ENCODE data around the gene IL19. TPM values are rescaled to one million over a fixed set of nuclear protein-coding genes. Genes with fewer than 3 reads are reported as not detected.

IL19 gene
- total and polyA plus RNA-seq, 9 of the 15 experiments (the other 6 are each of a cell fraction or from before 2014, with no cell fraction given) = not detected

DNA sequence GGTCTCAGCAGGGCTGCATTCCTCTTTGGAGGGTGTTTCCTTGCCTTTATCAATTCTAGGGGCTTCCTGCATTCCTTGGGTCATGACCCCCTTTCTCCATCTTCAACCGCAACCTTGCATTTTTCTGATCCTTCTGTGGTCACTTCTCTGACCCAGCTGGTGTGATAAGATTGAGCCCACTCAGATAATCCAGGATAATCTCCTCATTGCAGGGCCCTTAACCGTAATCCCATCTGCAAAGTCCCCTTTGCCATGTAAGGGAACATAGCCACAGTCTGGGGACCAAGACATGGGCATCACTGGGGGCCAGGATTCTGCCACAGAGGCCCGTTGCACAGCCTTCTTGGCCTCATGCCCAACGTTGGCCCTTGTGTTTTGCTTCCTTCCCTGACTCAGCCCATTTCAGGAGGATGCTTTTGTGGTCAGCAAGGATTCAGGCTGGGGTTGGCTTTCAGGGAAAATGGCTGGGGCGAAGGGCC is 35.0 kb upstream of the IL19 start (continued):
- TF ChIP-seq, protein P1, sequence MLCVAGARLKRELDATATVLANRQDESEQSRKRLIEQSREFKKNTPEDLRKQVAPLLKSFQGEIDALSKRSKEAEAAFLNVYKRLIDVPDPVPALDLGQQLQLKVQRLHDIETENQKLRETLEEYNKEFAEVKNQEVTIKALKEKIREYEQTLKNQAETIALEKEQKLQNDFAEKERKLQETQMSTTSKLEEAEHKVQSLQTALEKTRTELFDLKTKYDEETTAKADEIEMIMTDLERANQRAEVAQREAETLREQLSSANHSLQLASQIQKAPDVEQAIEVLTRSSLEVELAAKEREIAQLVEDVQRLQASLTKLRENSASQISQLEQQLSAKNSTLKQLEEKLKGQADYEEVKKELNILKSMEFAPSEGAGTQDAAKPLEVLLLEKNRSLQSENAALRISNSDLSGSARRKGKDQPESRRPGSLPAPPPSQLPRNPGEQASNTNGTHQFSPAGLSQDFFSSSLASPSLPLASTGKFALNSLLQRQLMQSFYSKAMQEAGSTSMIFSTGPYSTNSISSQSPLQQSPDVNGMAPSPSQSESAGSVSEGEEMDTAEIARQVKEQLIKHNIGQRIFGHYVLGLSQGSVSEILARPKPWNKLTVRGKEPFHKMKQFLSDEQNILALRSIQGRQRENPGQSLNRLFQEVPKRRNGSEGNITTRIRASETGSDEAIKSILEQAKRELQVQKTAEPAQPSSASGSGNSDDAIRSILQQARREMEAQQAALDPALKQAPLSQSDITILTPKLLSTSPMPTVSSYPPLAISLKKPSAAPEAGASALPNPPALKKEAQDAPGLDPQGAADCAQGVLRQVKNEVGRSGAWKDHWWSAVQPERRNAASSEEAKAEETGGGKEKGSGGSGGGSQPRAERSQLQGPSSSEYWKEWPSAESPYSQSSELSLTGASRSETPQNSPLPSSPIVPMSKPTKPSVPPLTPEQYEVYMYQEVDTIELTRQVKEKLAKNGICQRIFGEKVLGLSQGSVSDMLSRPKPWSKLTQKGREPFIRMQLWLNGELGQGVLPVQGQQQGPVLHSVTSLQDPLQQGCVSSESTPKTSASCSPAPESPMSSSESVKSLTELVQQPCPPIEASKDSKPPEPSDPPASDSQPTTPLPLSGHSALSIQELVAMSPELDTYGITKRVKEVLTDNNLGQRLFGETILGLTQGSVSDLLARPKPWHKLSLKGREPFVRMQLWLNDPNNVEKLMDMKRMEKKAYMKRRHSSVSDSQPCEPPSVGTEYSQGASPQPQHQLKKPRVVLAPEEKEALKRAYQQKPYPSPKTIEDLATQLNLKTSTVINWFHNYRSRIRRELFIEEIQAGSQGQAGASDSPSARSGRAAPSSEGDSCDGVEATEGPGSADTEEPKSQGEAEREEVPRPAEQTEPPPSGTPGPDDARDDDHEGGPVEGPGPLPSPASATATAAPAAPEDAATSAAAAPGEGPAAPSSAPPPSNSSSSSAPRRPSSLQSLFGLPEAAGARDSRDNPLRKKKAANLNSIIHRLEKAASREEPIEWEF (CRISPR knock-in tag; IDR thresholded peaks at IDR 0.05) = no peak
- TF ChIP-seq BCL6 (CRISPR knock-in tag; IDR thresholded peaks at IDR 0.05) (peak; percentile 77), THAP7 (CRISPR knock-in tag; IDR thresholded peaks at IDR 0.05) (no peak), BMI1 (IDR thresholded peaks at IDR 0.05; ENCODE audit: low read length) (no peak), SNRNP70 (optimal IDR thresholded peaks at IDR 0.05; ENCODE audit: low read depth, low read length) (no peak), CBX2 (IDR thresholded peaks at IDR 0.05; ENCODE audit: insufficient read depth, low read length, poor library complexity, severe bottlenecking) (no peak), STAT5B (CRISPR knock-in tag; IDR thresholded peaks at IDR 0.05) (no peak), ZNF583 (CRISPR knock-in tag; IDR thresholded peaks at IDR 0.05) (no peak; the same call in 1 of the 2 replicates), EHMT2 (IDR thresholded peaks at IDR 0.05) (no peak), ZNF197 (CRISPR knock-in tag; IDR thresholded peaks at IDR 0.05; ENCODE audit: low read depth) (peak; percentile 71; the same call in 1 of the 2 replicates), ZNF12 (CRISPR knock-in tag; IDR thresholded peaks at IDR 0.05) (no peak), ZNF133 (CRISPR knock-in tag; IDR thresholded peaks at IDR 0.05) (no peak), HDGF (IDR thresholded peaks at IDR 0.05) (no peak)
- TF ChIP-seq, protein P2, sequence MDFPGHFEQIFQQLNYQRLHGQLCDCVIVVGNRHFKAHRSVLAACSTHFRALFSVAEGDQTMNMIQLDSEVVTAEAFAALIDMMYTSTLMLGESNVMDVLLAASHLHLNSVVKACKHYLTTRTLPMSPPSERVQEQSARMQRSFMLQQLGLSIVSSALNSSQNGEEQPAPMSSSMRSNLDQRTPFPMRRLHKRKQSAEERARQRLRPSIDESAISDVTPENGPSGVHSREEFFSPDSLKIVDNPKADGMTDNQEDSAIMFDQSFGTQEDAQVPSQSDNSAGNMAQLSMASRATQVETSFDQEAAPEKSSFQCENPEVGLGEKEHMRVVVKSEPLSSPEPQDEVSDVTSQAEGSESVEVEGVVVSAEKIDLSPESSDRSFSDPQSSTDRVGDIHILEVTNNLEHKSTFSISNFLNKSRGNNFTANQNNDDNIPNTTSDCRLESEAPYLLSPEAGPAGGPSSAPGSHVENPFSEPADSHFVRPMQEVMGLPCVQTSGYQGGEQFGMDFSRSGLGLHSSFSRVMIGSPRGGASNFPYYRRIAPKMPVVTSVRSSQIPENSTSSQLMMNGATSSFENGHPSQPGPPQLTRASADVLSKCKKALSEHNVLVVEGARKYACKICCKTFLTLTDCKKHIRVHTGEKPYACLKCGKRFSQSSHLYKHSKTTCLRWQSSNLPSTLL (IDR thresholded peaks at IDR 0.05) = no peak
- TF ChIP-seq, protein P3, sequence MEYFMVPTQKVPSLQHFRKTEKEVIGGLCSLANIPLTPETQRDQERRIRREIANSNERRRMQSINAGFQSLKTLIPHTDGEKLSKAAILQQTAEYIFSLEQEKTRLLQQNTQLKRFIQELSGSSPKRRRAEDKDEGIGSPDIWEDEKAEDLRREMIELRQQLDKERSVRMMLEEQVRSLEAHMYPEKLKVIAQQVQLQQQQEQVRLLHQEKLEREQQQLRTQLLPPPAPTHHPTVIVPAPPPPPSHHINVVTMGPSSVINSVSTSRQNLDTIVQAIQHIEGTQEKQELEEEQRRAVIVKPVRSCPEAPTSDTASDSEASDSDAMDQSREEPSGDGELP (CRISPR knock-in tag; IDR thresholded peaks at IDR 0.05; ENCODE audit: borderline replicate concordance) = peak; percentile 97
- TF ChIP-seq, protein P4, sequence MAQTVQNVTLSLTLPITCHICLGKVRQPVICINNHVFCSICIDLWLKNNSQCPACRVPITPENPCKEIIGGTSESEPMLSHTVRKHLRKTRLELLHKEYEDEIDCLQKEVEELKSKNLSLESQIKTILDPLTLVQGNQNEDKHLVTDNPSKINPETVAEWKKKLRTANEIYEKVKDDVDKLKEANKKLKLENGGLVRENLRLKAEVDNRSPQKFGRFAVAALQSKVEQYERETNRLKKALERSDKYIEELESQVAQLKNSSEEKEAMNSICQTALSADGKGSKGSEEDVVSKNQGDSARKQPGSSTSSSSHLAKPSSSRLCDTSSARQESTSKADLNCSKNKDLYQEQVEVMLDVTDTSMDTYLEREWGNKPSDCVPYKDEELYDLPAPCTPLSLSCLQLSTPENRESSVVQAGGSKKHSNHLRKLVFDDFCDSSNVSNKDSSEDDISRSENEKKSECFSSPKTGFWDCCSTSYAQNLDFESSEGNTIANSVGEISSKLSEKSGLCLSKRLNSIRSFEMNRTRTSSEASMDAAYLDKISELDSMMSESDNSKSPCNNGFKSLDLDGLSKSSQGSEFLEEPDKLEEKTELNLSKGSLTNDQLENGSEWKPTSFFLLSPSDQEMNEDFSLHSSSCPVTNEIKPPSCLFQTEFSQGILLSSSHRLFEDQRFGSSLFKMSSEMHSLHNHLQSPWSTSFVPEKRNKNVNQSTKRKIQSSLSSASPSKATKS (CRISPR knock-in tag; IDR thresholded peaks at IDR 0.05) = no peak
- TF ChIP-seq, protein P5, sequence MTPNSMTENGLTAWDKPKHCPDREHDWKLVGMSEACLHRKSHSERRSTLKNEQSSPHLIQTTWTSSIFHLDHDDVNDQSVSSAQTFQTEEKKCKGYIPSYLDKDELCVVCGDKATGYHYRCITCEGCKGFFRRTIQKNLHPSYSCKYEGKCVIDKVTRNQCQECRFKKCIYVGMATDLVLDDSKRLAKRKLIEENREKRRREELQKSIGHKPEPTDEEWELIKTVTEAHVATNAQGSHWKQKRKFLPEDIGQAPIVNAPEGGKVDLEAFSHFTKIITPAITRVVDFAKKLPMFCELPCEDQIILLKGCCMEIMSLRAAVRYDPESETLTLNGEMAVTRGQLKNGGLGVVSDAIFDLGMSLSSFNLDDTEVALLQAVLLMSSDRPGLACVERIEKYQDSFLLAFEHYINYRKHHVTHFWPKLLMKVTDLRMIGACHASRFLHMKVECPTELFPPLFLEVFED (CRISPR knock-in tag; conservative IDR thresholded peaks at IDR 0.05) = peak; percentile 67; the same call in 1 of the 2 replicates

All from K562 (cell line).